ENCODE data around the gene JMJD6. TPM values are rescaled to one million over a fixed set of nuclear protein-coding genes. Genes with fewer than 3 reads are reported as not detected.

Gene JMJD6
- total RNA-seq, 1 experiment from 2014 or later = 47.6 TPM

GRCh38 chr17:76757256-76757655 lies 30.9 kb upstream of the JMJD6 start (continued):
- TF ChIP-seq REST (IDR thresholded peaks at IDR 0.05; ENCODE audit: low read depth) (no peak), RAD21 (IDR thresholded peaks at IDR 0.05; ENCODE audit: low read depth) (no peak), ZNF274 (IDR thresholded peaks at IDR 0.05; ENCODE audit: low read depth, low read length) (no peak)

- Histone ChIP-seq H3K4me1 (ENCODE audit: control insufficient read depth in 1 of 2, insufficient read depth in 2 of 2, low read length in 2 of 2) (peaks cover 3 to 17% of the 10 kb centered on the region in 2 experiments; a peak in 3 of 4 replicates), H3K9me2 (ENCODE audit: insufficient read depth) (no peaks in the 10 kb centered on the region), H3K9me3 (ENCODE audit: control insufficient read depth in 1 of 2, insufficient read depth in 1 of 2, low read depth in 1 of 2, low read length in 2 of 2) (no peaks in the 10 kb centered on the region), H3K27ac (ENCODE audit: low read depth, low read length) (no peak overlapping the region), H4K20me1 (ENCODE audit: insufficient read depth) (no peaks in the 10 kb centered on the region), H3K9ac (ENCODE audit: low read length) (no peak overlapping the region), H3K36me3 (ENCODE audit: control insufficient read depth in 1 of 2, insufficient read depth in 2 of 2, low read length in 2 of 2) (no peaks in the 10 kb centered on the region), H3K79me2 (ENCODE audit: insufficient read depth, low read length) (no peaks in the 10 kb centered on the region), H3K4me3 (replicated peaks in 1 of 2; ENCODE audit: low read depth in 1 of 2, low read length in 2 of 2) (no peak overlapping the region), H3K4me2 (ENCODE audit: low read length) (no peak overlapping the region), H2AFZ (ENCODE audit: low read depth, low read length, poor library complexity, severe bottlenecking) (no peak overlapping the region), H3K27me3 (ENCODE audit: insufficient read depth, low read length) (no peaks in the 10 kb centered on the region)
- intact Hi-C loops (cut with micrococcal nuclease) = no loop called here
- DNase-seq (ENCODE audit: low read depth, low spot score) = no peak
- no peak for ATAC-seq
- CTCF ChIA-PET = no interaction called here
- POLR2A ChIA-PET = no interaction called here
- RAD21 ChIA-PET (ENCODE audit: low non-redundant PET in 1 of 2, low total read pairs in 2 of 2, uncharacterized antibody in 2 of 2, unreplicated experiment in 2 of 2) = interaction anchor here in 1 of 2 experiments (0.7 kb wide), 1 partner anchor 9 kb away, joined by 3 read pairs; no protein-coding TSS in a partner anchor
- BruUV-seq (replicated peaks) = no TSS peak
- TF ChIP-seq ATF3 (IDR thresholded peaks at IDR 0.05) = no peak
Observed at GRCh38 chr17:76755285-76755684, 28.9 kb upstream of the JMJD6 start.
